Ishikawa (cell line): ENCODE data around the gene HECTD4.

Source experiments
- CEBPB ChIP-seq: IDR thresholded peaks from 2 replicates; pipeline ENCODE4 v1.6.1; 2012
- CREB1 ChIP-seq: IDR thresholded peaks from 2 replicates; pipeline ENCODE4 v1.6.1; 2012; ENCODE audit warnings: low read depth
- EGR1 ChIP-seq: IDR thresholded peaks from 2 replicates; pipeline ENCODE4 v1.6.1; 2012
- EP300 ChIP-seq: IDR thresholded peaks from 2 replicates; pipeline ENCODE4 v1.6.1; 2012; ENCODE audit warnings: borderline replicate concordance
- FOXM1 ChIP-seq: IDR thresholded peaks from 2 replicates; pipeline ENCODE4 v1.6.1; 2012; ENCODE audit warnings: low read depth, borderline replicate concordance
- MAX ChIP-seq: IDR thresholded peaks from 2 replicates; pipeline ENCODE4 v1.6.1; 2012
- NFIC ChIP-seq: IDR thresholded peaks from 2 replicates; pipeline ENCODE4 v1.6.1; 2012
- RAD21 ChIP-seq: IDR thresholded peaks from 2 replicates; pipeline ENCODE4 v1.6.1; 2012; ENCODE audit warnings: low read depth
- REST ChIP-seq: IDR thresholded peaks from 2 replicates; pipeline ENCODE4 v1.6.1; 2012; ENCODE audit warnings: low read depth, mild to moderate bottlenecking
- TAF1 ChIP-seq: IDR thresholded peaks from 2 replicates; pipeline ENCODE4 v1.6.1; 2012; ENCODE audit warnings: low read depth, mild to moderate bottlenecking
- TCF12 ChIP-seq: IDR thresholded peaks from 2 replicates; pipeline ENCODE4 v1.6.1; 2012; ENCODE audit warnings: low read depth
- TEAD4 ChIP-seq: IDR thresholded peaks from 2 replicates; pipeline ENCODE4 v1.6.1; 2012
- USF1 ChIP-seq: IDR thresholded peaks from 2 replicates; pipeline ENCODE4 v1.6.1; 2012
- YY1 ChIP-seq: IDR thresholded peaks from 2 replicates; pipeline ENCODE4 v1.6.1; 2012; ENCODE audit warnings: low read depth
- ZBTB7A ChIP-seq: IDR thresholded peaks from 2 replicates; pipeline ENCODE4 v1.6.1; 2012; ENCODE audit warnings: low read depth

HECTD4 gene

GRCh38 chr12:112191840-112192321 lies 190.3 kb downstream of the HECTD4 start:
- no peak for TF ChIP-seq EP300
- TF ChIP-seq RAD21 = no peak
- no peak for TF ChIP-seq FOXM1
- no peak for TF ChIP-seq TAF1
- no peak for TF ChIP-seq USF1
- TF ChIP-seq NFIC = no peak
- no peak for TF ChIP-seq TEAD4
- no peak for TF ChIP-seq CEBPB
- TF ChIP-seq TCF12 = no peak
- no peak for TF ChIP-seq MAX
- no peak for TF ChIP-seq ZBTB7A
- no peak for TF ChIP-seq CREB1
- TF ChIP-seq REST = no peak
- no peak for TF ChIP-seq EGR1
- no peak for TF ChIP-seq YY1

GRCh38 chr12:112191201-112191600 lies 191.0 kb downstream of the HECTD4 start:
- TF ChIP-seq EP300 (no peak), MAX (no peak), NFIC (no peak), CREB1 (no peak), EGR1 (no peak), YY1 (no peak), CEBPB (no peak), TCF12 (no peak), REST (no peak), USF1 (no peak), FOXM1 (no peak), TAF1 (no peak), RAD21 (no peak), ZBTB7A (no peak), TEAD4 (no peak)

- peak; percentile 33; the same call in 1 of the 2 replicates for TF ChIP-seq TCF12
- no peak for TF ChIP-seq USF1
- peak; percentile 76 for TF ChIP-seq NFIC
- no peak for TF ChIP-seq EGR1
- TF ChIP-seq TEAD4 = no peak
- no peak for TF ChIP-seq YY1
- TF ChIP-seq TAF1 = no peak
- no peak for TF ChIP-seq EP300
- TF ChIP-seq FOXM1 = no peak
Measured at GRCh38 chr12:112190231-112191025, 191.8 kb downstream of the HECTD4 start.

GRCh38 chr12:112188130-112188830 lies 194.0 kb downstream of the HECTD4 start:
- TF ChIP-seq NFIC (no peak), CEBPB (no peak), YY1 (no peak), TAF1 (no peak), EP300 (no peak), TEAD4 (no peak), RAD21 (no peak), CREB1 (no peak), USF1 (no peak), TCF12 (no peak), ZBTB7A (no peak), MAX (no peak), REST (no peak), FOXM1 (no peak), EGR1 (no peak)
